Osteoblast (primary cell): Measurements from ENCODE around the gene TRABD. TPM values are rescaled to one million over a fixed set of nuclear protein-coding genes. Genes with fewer than 3 reads are reported as not detected.

Source experiments
- DNase-seq: peaks from one replicate; pipeline ENCODE4 v3.0.0; 2011; ENCODE audit warnings: low spot score, mixed read lengths; ENCODE audit not compliant: insufficient read length; ENCODE audit errors: missing footprints
- H2AFZ ChIP-seq: 2 replicates; pipeline ENCODE4 v1.6.0; 2011; ENCODE audit warnings: mild to moderate bottlenecking, low read length
- H3K27ac ChIP-seq: 2 replicates; pipeline ENCODE4 v1.5.1; 2011; ENCODE audit warnings: mild to moderate bottlenecking, low read depth, low read length, moderate library complexity
- H3K27me3 ChIP-seq: 2 replicates; pipeline ENCODE4 v1.6.0; 2012; ENCODE audit warnings: mild to moderate bottlenecking, control low read depth, inconsistent platforms, low read length, moderate library complexity; ENCODE audit not compliant: insufficient read depth
- H3K36me3 ChIP-seq: 2 replicates; pipeline ENCODE4 v1.5.1; 2011; ENCODE audit warnings: mild to moderate bottlenecking, low read length, control low read depth, moderate library complexity; ENCODE audit not compliant: insufficient read depth
- H3K4me1 ChIP-seq: 2 replicates; pipeline ENCODE4 v1.5.1; 2011; ENCODE audit warnings: mild to moderate bottlenecking, low read length, control low read depth, moderate library complexity; ENCODE audit not compliant: insufficient read depth
- H3K4me2 ChIP-seq: 2 replicates; pipeline ENCODE4 v1.6.0; 2011; ENCODE audit warnings: mild to moderate bottlenecking, low read length; ENCODE audit not compliant: insufficient read depth
- H3K4me3 ChIP-seq: fragments of 200-600 bp; sonication (generic); 3 replicates; pipeline ENCODE4 v1.5.1; 2012; ENCODE audit warnings: mild to moderate bottlenecking, low read length, inconsistent platforms; ENCODE audit not compliant: insufficient read depth
- H3K79me2 ChIP-seq: 2 replicates; pipeline ENCODE4 v1.6.0; 2012; ENCODE audit warnings: mild to moderate bottlenecking, low read length, control low read depth, inconsistent platforms; ENCODE audit not compliant: insufficient read depth
- H3K9me3 ChIP-seq: 2 replicates; pipeline ENCODE4 v1.5.1; 2011; ENCODE audit warnings: low read depth, low read length, control low read depth
- H4K20me1 ChIP-seq: 2 replicates; pipeline ENCODE4 v1.6.0; 2012; ENCODE audit warnings: mild to moderate bottlenecking, low read length, control low read depth; ENCODE audit not compliant: insufficient read depth
- total RNA-seq: library from RNA; depleted of rRNA; stranded (reverse); fragments of >200 nt; gene quantifications from 2 replicates; pipeline ENCODE4 v1.2.3, GENCODE V29; 2012
- TF ChIP-seq, protein P1 (sequence below): IDR thresholded peaks from 2 replicates; pipeline ENCODE4 v1.5.1; 2011; ENCODE audit warnings: mild to moderate bottlenecking, low read depth, low read length, moderate library complexity; ENCODE audit errors: extremely low read depth

The TRABD gene
- total RNA-seq, 1 donor, result 13.8 TPM

DNA sequence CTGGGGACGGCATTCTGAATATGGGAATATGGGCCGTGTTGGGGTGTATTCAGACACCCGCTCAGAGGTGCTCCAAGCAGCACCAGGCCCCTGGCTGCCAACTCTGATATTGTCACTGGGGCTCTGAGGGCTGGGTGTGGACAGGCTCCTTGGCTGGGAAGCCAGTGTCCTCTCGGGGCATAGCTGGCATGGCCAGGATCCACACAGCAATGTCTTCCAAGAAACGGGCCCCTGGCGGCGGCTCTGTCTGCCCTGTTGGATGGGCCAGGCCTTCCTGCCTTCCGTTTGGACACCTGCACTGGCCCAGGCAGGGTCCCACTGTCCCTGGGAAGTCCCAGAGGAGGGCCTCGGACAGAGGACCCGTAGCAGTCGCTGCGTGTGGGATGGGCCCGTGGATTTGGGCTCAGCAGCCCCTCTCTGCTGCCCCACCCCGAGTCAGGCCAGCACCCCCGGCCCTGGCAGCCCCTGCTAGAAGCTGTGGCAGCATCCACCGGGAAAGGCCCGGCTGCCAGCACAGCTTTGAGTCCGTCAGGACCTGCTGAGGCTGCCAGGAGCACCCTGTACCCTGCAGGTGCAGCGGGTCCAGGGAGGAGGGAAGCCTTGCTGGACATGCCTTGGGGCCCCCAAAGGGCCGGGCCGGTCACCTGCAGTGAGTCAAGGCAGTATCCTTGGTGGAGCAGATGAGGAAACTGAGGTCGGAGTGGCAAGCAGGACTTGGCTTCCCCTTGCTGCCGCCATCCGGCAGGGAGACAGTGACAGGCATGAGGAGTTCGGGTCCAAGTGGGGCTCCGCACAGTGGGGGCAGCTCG lies 11.1 kb upstream of the TRABD start:
- no peak overlapping the region for H2AFZ ChIP-seq
- no peak overlapping the region for H3K4me3 ChIP-seq
- H3K36me3 ChIP-seq, result no peaks in the 10 kb centered on the region
- no peaks in the 10 kb centered on the region for H3K4me1 ChIP-seq
- peaks cover 5% of the 10 kb centered on the region for H3K27me3 ChIP-seq
- H4K20me1 ChIP-seq, result no peaks in the 10 kb centered on the region
- no peaks in the 10 kb centered on the region for H3K79me2 ChIP-seq
- no peak overlapping the region for H3K4me2 ChIP-seq
- peak; percentile 82 for DNase-seq
- TF ChIP-seq, protein P1, sequence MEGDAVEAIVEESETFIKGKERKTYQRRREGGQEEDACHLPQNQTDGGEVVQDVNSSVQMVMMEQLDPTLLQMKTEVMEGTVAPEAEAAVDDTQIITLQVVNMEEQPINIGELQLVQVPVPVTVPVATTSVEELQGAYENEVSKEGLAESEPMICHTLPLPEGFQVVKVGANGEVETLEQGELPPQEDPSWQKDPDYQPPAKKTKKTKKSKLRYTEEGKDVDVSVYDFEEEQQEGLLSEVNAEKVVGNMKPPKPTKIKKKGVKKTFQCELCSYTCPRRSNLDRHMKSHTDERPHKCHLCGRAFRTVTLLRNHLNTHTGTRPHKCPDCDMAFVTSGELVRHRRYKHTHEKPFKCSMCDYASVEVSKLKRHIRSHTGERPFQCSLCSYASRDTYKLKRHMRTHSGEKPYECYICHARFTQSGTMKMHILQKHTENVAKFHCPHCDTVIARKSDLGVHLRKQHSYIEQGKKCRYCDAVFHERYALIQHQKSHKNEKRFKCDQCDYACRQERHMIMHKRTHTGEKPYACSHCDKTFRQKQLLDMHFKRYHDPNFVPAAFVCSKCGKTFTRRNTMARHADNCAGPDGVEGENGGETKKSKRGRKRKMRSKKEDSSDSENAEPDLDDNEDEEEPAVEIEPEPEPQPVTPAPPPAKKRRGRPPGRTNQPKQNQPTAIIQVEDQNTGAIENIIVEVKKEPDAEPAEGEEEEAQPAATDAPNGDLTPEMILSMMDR, result no peak
- no peak overlapping the region for H3K27ac ChIP-seq
- no peaks in the 10 kb centered on the region for H3K9me3 ChIP-seq

DNA sequence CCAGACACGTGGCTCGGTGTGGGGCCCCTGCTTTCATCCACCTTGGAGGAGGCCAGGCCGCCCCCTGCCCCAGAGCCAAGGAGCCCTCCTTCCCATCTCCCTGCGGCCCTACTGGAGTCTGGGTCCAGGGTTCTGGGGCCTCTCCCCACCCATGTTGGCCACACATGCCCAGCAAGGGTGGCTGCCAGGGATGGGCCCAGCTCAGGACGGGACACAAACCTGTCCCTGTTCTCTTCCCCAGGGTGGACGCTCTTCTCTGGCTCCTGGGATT lies 10.6 kb upstream of the TRABD start:
- H3K79me2 ChIP-seq, result no peaks in the 10 kb centered on the region
- TF ChIP-seq, protein P1, result no peak

DNA sequence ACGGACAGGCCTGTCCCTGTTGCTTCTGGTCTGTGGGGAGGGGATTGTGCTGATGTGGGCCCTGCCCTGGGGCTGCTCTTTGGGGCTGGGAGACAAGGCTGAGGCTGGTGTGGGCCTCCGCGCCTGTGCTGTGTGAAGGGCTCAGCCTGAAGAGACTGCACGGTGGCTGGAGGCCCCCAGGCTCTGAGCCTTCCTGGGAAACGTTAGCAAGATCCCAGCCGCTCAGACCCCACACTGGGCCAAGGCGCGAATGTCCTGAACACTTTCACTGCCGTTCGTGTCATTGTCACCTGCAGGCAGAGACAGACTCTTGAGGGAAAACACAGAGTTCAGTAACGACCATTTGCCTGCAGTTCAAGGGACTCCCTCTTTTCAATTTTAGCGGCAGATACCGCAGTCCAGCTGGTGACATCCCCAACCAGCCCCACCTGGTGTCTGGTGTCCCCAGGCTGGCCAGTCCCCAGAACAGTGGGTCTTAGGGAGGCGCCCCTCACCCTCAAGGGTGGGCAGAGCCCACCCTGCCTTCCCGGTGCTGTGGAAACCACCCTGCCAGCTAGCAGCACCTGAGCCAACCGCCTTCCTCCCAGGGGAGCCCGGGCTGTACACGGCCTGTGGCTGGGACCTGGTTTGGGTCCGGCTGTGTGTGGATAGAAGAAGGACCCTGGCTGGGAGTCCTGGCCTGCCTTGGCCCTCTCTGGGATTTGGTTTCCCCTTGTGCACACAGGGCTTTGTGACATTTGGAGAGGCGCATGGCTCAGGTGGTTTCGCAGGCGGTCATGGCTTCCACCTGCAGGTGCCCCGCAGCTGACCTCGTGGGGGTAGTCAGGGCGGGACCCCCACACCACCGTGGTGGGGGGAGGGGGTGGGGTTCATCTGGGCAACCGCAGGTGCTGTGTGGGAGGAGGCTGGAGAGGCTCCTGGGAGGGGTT lies 9.5 kb upstream of the TRABD start:
- Histone ChIP-seq H3K9me3 (no peaks in the 10 kb centered on the region), H3K4me3 (no peak overlapping the region), H3K4me2 (no peak overlapping the region), H4K20me1 (no peaks in the 10 kb centered on the region), H3K27ac (no peak overlapping the region), H3K36me3 (no peaks in the 10 kb centered on the region), H2AFZ (no peak overlapping the region), H3K79me2 (no peaks in the 10 kb centered on the region), H3K27me3 (peaks cover 1% of the 10 kb centered on the region), H3K4me1 (no peaks in the 10 kb centered on the region)
- TF ChIP-seq, protein P1, result no peak
- no peak for DNase-seq

More for the DNA sequence above, 10.6 kb upstream of the TRABD start:
- H4K20me1 ChIP-seq, result no peaks in the 10 kb centered on the region
- no peaks in the 10 kb centered on the region for H3K36me3 ChIP-seq
- H3K27me3 ChIP-seq, result peaks cover 5% of the 10 kb centered on the region
- H3K4me2 ChIP-seq, result no peak overlapping the region
- H3K4me3 ChIP-seq, result no peak overlapping the region
- DNase-seq, result no peak
- no peak overlapping the region for H3K27ac ChIP-seq
- no peaks in the 10 kb centered on the region for H3K9me3 ChIP-seq
- H2AFZ ChIP-seq, result no peak overlapping the region
- H3K4me1 ChIP-seq, result no peaks in the 10 kb centered on the region

DNA sequence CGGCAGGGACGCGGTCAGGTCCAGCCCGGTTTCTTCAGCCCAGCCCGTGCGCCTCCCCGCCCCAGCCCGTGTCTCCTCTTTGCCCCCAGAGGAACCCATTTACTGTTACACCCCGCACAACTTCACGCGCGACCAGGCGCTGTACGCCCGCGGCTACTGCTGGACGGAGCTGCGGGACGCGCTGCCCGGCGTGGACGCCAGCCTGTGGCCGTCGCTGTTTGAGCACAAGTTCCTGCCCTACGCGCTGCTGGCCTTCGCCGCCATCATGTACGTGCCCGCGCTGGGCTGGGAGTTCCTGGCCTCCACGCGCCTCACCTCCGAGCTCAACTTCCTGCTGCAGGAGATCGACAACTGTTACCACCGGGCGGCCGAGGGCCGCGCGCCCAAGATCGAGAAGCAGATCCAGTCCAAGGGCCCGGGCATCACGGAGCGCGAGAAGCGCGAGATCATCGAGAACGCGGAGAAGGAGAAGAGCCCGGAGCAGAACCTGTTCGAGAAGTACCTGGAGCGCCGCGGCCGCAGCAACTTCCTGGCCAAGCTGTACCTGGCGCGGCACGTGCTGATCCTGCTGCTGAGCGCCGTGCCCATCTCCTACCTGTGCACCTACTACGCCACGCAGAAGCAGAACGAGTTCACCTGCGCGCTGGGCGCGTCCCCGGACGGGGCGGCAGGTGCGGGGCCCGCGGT lies 8.7 kb upstream of the TRABD start:
- H3K27me3 ChIP-seq, result no peaks in the 10 kb centered on the region
- H3K79me2 ChIP-seq, result no peaks in the 10 kb centered on the region
- H3K27ac ChIP-seq, result no peak overlapping the region
- TF ChIP-seq, protein P1, result no peak
- H3K4me1 ChIP-seq, result no peaks in the 10 kb centered on the region
- H3K36me3 ChIP-seq, result no peaks in the 10 kb centered on the region
- H2AFZ ChIP-seq, result no peak overlapping the region
- no peak for DNase-seq
- no peaks in the 10 kb centered on the region for H4K20me1 ChIP-seq
- H3K9me3 ChIP-seq, result no peaks in the 10 kb centered on the region
- H3K4me2 ChIP-seq, result no peak overlapping the region
- H3K4me3 ChIP-seq, result no peak overlapping the region
